Stimulated activated CD8-positive, alpha-beta memory T cell treated with anti-CD3 and anti-CD28 coated beads, Interleukin-2, amount 100 ng/mL, for 48 hours (primary cell): ENCODE results near the gene MAML2.
"Not testable (repeated sequence)": the region's sequence is repeated elsewhere in the genome, so short reads cannot be mapped to it uniquely, and the experiment has no call there.

Experiments
- DNase-seq, 2 donors: peaks; one replicate each; pipeline ENCODE4 v3.0.0-alpha.2; 2020; ENCODE audit warnings: low read depth in 2 of 2

The MAML2 gene

DNA sequence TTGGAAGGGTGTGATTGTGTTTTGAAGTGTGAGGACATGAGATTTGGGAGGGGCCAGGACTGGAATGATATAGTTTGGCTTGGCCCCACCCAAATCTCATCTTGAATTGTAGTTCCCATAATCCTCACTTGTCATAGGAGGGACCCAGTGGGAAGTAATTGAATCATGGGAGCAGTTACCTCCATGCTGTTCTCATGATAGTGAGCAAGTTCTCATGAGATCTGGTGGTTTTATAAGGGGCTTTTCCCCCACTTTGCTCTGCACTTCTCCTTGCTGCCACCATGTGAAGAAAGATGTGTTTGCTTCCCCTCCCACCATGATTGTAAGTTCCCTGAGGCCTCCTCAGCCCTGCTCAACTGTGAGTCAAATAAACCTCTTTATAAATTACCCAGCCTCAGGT is 71.6 kb downstream of the MAML2 start:
- DNase-seq, result not testable (repeated sequence)

DNA sequence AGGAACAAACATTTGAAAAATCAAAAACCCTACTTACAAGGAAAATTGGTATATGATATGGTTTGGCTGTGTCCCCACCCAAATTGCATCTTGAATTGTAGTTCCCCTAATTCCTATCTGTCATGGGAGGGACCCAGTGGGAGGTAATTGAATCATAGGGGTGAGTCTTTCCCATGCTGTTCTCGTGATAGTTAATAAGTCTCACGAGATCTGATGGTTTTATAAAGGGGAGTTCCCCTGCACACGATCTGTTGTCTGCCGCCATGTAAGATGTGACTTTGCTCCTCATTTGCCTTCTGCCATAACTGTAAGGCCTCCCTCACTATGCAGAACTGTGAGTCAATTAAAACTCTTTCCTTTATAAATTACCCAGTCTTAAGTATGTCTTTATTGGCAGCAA is 74.5 kb downstream of the MAML2 start:
- DNase-seq, result not testable (repeated sequence)

DNA sequence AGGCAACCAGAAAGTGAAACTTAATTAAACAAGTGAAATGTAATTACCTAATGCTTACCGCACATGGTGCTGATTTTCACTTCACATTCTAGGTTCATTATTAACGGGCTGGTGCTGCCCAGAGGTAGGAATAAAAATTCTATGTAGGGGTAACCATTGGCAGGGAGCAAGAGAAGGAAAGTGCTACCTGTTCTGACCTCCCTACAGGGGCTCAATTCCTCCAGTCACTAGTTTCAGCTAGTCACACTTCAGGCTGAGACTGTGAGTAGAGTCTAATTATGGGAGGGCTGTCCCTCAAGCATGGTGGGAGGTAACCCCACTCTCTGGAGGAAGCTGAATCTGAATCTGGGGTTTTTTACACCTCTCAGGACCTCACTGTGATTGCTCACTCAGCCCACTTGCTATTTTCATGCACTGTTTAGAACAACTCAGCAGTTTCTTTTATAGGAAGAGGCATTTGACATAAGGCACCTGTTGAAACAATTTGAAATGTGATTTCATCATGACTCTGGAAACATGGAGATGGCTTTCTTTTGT is 75.4 kb downstream of the MAML2 start:
- peak in 1 of 2 donors; percentile 23 for DNase-seq

DNA sequence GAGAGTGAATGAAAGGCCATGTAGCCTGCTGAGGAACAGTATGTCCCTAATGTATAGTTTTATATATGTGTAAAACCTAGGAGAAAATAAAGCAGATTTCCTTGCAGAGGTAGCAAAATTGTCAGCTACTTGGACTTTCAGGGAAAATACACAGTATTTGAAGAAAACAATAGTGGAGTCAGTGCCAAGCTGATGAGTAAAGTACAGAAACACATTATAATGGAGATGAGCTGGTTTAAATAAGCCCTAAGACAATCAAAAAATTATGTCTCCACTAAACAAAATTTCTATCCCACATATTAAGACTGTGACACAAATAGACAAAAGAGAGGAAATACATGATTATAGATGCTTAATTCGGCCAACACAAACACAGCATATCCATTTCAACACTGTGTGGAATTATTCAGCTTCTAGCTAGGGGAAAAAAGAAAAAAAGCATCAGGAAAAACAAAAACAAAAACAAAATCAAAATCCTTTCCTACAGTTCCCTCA is 75.9 kb downstream of the MAML2 start:
- no peak for DNase-seq

DNA sequence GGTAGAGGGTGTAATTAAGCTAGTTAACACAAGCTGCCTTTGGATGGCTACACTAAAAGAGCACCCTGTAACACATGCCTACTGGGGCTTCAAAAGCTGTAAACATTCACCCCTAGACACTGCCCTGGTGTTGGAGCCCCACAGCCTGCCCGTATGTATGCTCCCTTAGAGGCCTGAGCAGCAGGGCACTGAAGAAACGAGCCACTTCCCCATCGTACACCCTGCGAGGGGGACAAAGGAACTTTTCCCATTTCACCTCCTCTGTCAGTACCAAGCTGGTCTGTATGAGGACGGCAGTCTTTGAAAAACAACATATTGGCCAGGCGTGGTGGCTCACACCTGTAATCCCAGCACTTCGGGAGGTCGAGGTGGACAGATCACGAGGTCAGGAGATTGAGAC is 77.0 kb downstream of the MAML2 start:
- no peak for DNase-seq

DNA sequence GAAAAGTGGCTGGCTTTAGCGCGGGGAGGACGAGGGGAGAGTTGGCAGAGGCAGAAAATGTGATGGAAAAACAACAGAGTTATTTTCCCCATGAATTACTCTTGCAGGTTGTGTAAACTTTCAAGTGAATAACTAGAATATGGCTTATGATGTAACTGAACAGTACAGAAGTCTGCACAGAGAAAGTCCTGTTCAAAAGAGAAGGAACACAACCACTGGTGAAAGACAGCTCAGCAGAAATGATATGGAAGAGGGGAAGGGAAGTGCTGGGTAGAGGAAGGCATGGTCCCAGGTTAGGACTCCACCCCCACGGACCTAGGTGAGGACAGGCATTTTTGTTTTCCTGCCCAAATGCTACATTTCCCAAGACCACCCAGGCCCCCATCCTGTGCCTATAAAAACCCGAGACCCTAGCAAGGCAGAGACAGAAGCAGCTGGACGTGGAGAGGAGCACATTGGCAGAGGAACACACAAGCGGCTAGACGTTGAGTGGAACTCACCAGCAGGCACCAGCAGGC is 77.7 kb downstream of the MAML2 start:
- DNase-seq, result no peak

DNA sequence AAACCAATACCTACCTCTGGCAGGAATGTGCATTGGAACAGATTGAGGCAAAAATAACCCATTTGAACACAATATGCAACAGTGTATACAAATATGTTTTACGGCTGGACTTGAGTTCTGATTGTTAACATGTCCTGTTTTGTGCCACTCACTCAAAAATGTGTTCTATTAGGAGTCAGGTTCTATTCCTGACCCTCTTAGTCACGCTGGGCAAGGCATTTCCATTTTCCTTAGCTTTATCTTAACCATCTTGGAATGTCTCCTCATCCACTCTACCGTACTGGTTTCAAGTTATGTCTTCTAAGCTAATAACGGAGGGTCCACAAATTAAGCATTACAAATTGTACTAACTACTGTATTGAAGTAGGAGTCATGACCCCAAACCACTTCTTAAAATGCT is 78.6 kb downstream of the MAML2 start:
- DNase-seq, result no peak

DNA sequence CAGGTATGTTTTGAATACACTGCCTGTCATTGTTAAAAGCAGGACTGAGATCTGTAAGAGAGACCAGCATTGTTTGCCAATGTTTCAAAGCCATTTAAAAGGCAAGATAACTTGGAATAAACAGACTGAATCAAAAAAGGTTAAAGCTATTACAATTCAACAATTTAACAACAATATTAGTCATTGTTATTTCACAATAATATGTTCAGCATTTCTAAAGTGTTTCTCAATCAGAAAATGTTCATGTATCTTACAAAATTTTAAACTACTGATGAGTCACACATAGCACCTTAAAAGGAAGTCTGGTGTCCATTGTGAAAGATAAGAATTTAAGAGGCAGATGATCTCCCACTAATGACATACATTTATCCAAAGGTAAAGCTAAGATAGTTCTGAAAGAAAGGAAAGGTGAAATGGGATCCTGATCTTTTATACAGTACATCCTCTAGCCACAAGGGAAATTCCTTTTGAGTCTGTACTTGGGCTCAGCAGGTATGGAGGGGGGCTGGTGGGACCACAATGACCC is 79.7 kb downstream of the MAML2 start:
- no peak for DNase-seq

DNA sequence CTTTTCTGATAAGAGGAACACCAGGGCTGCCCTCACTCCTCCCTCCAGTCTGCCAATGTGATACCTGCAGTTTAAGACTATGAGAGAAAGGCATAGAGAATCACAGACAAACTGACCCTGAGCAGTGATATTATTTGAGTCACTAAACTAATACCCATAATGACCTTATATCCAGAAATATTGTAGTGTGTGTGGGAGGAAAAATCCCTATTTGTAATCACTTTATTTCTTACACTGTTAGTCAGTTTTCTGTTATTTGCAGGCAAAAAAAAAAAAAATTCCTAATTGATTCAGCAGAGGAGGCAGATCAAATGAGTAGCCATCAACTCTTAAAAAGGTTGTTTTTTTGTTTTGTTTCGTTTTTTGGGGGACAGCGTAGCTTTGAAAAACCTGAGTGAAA is 82.5 kb downstream of the MAML2 start:
- DNase-seq, result no peak

DNA sequence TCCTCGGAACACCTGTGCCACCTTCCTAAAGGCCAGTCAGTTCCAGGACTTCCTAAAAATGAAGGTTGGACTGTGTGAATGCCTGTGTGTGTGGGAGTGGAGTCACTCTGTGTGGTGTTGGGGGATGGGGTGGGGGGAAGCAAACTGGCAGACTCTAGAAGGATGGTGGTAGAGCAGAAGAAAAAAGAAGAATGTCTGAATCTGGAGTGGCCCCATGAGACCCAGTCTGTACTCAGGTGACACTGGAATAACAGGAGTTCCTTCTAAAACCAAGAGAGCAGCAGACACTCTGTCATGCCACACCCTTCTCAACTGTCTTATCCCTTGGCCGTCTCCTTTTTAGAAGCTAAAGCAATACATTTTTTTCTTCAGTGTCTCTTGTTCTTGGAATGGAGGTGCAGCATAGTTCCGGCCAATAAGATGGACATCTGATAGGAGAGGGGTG is 82.9 kb downstream of the MAML2 start:
- DNase-seq, result no peak

DNA sequence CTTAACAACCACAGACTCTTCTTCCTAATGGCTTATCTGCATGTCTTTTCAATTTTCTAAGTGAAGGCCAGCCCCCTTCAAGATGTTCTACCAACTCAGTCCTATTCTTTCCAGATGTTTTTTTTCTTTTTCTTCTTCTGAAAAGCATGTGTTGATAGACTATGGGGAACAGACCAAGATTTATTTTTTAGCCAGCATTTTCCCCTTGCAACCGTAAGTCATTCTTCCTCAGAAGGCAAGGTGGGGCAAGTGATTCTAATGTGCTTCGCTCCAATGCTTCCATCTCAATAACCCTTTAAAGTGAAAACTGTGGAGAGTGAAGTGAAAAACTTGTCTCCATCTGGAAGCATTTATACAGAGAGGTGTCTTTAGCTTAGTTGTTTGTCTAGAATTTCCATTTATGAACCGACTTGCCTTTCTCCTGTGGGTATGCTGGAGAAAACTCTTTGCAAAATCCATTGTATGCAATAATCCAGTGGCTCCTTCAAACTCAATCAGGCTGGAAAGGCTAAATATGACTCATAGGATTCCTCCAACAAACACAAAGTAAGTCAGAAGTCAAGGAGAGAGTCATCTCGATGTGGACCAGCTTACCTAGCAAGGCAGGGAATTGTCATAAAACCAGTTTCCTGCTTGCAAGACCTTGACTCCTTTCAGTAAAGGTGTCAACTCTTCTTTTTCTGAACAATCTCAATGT is 83.7 kb downstream of the MAML2 start:
- DNase-seq, result no peak

DNA sequence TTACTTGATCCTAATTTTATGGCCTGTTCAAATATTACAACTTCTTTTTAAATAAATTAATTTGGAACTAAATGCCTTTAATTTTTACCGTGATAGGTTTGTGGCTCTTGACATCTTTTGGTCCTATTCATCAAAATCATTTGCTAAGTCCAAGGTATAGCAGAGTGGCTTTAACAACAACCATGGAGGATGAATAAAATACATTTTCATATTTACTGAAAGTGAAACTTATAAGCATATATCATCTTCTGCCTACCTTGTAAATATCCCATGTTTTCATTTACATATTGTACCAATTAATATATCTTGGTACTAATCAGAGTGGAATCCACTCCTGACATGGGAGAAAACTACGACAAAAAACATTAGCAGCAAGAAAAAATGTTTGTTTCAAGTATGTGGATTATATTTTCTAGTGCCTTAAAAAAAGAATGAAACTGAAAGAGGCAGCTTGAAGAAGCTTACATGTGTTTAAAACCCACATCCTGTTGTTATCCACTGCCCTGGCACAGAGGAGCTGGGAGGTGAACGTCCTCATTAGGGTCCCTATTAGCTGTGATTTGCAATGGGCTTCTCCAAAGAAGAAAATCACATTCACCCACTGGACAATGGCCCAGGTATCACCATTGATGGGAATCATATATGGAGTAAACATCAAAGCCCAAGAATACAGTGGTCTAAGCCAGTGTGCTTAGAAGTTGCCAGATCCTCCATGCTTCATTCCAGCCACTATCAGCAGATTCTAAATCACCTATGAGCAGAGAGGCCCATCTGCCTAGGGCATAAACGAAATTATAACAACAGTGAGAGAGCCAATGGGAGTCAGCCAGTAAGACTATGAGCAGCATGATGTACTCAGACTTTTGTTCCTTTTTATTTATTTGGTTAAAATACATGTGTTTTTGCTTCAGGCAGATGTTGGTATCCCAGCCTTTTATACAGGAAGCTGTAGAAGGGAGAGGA is 84.7 kb downstream of the MAML2 start:
- DNase-seq, result no peak

DNA sequence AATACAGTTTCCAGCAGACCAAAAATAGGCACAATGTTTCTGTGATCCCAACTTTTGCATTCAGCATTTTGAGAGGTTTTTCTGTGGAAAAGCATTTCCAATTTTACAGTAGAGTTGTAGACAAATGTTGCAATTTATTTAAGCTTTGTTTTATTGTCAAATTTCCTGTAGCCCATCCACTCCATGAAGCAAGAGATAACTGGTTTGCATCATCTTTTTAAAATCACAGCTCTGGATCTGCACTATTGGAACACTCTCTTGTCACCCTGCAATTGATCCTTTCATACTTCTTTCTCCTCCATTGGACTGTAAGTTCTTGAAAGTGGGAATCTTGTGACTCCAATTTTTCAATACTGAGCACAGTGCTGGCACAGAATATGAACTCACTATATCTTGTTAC is 86.0 kb downstream of the MAML2 start:
- DNase-seq, result no peak

DNA sequence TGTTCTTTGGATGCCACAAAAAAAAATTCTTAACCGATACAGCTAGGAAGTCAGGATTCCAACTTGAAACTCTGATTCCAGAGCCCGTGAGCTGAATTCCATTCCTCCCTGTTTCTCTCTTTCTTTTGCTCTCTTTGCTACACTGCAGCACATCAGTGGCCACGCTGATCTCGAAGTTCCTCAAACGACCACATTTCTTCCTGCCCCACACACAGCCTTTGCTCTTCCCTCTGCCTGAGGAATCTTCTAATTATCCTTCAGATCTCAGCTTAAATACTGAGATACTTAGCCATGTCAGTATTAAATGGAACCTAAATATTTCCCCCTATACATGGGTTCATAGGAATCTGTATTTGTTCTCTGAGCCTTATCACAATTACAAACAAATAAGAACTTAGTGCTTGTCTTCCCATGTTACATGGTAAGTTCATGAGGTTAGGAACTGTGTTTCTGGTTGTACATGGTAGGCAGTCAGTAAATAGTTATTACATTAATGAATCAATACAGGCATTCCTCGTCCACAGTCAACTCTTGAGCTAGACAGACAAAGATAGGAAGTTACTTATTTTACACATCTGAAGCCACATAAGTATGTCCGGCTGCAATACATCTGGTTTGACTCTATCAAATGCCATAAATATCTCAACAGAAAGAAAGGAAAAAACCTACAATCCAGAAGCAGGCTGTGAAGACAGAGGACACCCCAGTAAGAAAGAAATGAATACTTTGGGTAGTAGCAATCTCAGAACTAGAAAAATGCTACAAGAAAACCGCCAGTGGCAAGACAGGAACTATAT is 86.6 kb downstream of the MAML2 start:
- DNase-seq, result no peak

DNA sequence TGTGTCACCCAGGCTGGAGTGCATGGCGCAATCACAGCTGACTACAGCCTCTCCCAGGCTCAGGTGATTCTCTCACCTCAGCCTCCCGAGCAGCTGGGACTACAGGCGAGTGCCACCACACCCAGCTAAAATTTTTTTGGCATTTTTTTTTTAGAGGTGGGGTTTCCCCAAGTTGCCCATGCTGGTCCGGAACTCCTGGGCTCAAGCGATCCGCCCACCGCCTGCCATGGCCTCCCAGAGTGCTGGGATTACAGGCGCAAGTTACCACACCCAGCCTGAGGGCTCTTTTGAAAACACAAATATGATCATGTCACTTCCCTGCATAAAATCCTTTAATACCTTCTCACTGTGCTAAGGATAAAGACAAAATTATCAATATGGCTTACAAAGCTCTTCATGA is 88.1 kb downstream of the MAML2 start:
- DNase-seq, result no peak

DNA sequence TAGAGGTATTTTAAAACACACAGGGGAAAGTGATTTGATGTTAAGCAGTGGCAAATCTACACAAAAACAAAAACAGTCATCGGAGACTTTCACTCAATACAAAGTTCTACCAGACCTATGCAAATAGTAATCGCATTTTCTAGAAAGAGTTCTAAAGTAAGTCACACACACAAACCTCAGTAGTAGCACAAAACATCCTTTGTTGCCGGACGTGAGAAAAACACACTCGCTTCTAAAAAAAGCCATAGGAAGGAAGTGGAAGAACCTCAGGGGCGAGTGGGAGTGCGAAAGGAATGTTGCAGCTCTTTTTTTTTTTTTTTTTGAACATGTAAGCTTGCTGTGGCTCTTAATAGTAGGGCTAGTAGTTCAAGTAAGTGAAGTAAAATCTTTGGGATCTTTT is 88.9 kb downstream of the MAML2 start:
- no peak for DNase-seq

DNA sequence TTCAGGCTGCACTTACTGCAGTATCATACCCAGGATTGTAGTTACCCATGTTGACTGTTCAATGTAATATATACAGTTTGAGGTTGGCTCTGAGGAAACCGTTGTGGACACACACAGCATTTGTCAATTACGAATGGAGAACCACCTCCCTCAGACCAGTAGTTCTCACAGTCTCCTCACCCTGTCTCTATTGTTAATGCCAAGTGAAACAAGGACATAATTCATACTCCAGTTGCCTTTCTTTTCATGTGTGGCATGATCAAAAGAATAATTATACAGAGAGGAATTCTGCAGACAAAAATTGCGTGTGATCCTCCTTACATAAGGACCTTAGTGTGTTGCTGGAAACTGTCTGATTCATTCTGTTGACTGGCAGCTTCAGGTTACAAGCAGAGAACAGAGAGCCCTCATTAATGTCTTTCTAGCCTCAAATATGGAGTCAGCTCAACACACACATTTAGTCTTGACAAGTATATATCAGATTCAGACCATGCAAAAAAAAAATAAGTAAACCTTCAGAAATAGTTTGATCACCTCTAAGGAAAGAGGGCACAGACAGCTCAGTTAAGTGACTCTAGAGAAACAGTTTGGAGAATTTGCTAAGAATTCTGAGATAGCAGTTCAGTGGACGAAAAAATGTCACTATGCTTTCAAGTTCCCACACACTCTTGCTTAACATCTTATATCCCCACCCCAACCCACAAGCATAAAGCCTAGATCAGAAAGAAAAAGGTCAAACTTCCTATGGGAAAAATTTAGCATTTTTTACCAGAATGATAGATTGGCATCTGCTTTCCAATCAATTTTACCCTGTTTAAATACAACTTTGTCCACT is 96.1 kb downstream of the MAML2 start:
- DNase-seq, result no peak

DNA sequence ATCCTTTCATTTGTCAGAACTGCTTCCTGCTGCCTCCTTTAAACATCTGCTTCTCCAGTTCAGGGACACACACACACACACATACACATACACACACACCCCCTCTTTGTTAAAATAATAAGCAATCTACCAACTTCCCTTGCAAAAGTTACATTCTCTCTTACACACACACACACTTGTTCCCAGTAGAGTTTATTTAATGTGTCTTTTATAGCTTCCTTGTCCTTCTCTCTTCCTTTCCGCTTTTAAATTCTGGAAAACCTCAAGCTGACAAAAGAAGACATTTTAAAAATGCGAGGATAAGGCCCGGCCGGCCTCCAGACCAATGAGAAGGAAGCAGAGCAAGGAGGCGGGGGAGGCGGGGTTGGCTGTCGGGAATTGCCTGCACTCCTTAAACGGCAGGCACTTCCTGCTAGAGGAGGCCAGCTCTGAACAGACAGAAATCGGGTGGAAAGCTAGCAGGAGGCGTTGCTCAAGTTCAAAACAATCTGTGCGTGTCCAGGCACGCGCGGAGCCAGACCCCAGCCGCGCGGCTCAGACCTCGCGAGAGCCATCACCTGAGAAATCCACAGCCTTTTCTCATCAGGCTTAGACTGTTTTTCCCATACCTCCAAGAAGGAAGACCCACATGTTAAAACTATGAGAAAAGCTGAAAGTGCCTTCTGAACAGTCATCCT is 99.9 kb downstream of the MAML2 start:
- DNase-seq, result peak; percentile 74

DNA sequence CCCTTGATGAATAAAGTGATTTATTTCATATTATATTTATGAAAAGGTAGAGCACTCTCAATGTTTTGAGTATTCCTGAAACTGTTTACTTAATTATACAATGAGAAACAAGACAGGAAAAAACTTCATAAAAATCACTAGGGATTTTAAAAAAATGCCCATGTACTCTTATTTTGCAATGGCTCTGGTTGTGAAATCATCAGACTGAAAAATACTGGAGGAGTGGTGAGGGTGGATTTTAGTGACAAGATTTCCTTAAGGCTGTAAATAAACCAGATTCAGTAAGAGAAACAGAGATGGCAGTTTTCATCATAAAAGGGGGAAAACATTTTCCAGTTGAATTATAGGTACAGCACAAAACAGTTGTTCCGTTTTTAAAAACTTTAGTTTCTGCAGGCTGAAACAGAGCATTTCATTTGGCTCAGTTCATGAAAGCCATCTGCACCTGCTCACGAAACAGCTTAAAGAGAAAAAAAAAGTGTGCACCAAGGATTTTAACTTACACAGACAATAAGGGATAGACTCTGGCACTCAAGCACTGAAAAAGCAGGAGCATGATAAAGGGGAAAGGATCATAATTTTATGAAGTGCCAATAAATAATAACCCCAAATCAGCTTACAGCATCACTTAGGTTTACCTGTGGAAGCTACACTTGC is 100.7 kb downstream of the MAML2 start:
- DNase-seq, result no peak
